Astrocyte of the spinal cord (primary cell): ENCODE data around the gene S100Z.
A peak's percentile ranks its signal among the peaks of the same experiment; 100 is the strongest.

Experiments used
- DNase-seq: peaks from one replicate; pipeline ENCODE4 v3.0.0; 2011; ENCODE audit warnings: low read depth, low spot score
- H3K4me3 ChIP-seq: 2 replicates; pipeline ENCODE4 v1.5.1; 2011; ENCODE audit warnings: low read depth, mild to moderate bottlenecking, low read length, moderate library complexity
- in situ Hi-C: cut with HindIII; loops from 2 replicates; pipeline ENCODE4 v1.10.0; 2017; ENCODE audit warnings: low sequenced_read_pairs
- TF ChIP-seq, protein P1 (sequence below): IDR thresholded peaks from 2 replicates; pipeline ENCODE4 v1.5.1; 2012; ENCODE audit warnings: low read depth, mild to moderate bottlenecking, low read length, inconsistent platforms

The S100Z gene

DNA sequence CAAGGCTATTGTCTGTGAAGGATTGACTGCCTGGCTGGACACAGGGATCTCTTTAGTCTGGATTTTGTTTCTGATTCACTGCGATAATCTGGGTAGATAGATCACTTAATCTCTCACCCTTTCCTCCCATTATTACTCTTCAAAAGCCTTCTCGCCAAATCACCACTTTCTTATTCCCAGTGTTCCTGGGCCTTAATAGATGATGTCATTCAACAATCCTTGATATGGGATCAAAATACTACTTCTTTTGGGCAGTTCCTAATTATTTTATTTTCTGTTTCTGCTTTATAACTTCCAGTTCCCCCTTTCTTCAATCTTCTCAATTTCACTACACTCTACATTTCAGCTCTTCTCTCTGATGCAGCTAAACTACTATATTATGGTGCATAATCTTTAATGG, 96.3 kb downstream of the S100Z start:
- no peak for DNase-seq
- TF ChIP-seq, protein P1, sequence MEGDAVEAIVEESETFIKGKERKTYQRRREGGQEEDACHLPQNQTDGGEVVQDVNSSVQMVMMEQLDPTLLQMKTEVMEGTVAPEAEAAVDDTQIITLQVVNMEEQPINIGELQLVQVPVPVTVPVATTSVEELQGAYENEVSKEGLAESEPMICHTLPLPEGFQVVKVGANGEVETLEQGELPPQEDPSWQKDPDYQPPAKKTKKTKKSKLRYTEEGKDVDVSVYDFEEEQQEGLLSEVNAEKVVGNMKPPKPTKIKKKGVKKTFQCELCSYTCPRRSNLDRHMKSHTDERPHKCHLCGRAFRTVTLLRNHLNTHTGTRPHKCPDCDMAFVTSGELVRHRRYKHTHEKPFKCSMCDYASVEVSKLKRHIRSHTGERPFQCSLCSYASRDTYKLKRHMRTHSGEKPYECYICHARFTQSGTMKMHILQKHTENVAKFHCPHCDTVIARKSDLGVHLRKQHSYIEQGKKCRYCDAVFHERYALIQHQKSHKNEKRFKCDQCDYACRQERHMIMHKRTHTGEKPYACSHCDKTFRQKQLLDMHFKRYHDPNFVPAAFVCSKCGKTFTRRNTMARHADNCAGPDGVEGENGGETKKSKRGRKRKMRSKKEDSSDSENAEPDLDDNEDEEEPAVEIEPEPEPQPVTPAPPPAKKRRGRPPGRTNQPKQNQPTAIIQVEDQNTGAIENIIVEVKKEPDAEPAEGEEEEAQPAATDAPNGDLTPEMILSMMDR: no peak
- in situ Hi-C loops: no loop called here

DNA sequence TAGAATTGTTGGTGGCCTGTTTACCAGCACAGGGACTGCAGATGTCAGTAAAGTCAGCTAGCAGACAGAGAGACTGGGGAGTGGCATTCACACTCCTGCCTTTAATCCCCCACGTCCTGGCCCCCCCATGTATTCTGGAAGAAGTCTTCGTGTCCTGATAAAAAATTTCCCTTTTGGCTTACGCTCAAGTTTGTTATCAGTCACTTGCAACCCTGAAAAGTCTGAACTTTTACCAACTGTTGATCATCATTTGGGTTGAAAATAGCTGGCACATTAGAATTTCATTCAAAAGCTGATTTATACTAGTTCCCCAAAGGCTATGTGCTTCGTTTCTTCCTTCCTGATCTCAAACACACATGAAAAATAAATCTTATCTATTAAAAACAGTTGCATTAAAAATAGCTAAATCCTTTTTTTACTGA, 97.3 kb downstream of the S100Z start:
- DNase-seq: no peak
- in situ Hi-C loops: no loop called here
- TF ChIP-seq, protein P1: no peak
- no peak overlapping the region for H3K4me3 ChIP-seq

More for the DNA sequence above, 96.3 kb downstream of the S100Z start:
- no peak overlapping the region for H3K4me3 ChIP-seq

DNA sequence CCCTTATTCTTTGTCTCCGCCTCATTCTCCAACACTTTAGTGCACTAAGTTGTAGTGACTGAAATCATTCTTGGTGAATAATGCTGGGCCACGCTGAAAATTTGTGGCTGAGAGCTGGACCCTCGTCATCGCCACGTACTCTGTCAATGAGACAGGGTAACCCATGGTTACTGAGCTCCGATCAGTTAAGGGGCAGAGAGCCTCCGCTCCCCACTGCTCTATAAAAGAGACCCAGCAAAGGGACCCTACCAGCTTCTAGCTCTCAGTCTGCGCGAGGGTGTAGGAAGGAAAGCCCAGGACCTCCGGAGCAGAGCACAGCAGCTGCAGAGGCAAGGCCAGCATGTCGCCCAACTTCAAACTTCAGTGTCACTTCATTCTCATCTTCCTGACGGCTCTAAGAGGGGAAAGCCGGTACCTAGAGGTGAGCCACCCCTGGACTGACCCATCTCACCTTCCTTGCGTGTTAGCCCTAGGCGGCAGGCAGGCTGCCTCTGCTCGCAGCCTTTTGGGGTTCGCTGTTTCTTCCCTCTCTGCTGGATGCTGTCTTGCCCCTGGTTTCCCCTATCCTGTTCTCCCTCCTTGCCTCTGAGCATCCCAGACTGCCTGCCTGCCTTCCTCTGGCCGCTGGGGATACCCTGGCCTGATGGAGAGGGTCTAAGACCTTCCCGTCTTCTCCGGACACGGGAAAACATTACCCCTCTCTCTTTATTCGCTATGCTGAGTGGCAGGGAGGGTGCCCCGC, 103.2 kb downstream of the S100Z start, which contains the start of gene CRHBP:
CRHBP (plus strand) TSS at position 251 of the 742 bp plus-strand sequence; CDS start at position 341, 90 bp downstream.
- TF ChIP-seq, protein P1: no peak
- no peak for DNase-seq
- in situ Hi-C loops: no loop called here
- peak within 1 kb of the TSS; percentile 51 for H3K4me3 ChIP-seq

DNA sequence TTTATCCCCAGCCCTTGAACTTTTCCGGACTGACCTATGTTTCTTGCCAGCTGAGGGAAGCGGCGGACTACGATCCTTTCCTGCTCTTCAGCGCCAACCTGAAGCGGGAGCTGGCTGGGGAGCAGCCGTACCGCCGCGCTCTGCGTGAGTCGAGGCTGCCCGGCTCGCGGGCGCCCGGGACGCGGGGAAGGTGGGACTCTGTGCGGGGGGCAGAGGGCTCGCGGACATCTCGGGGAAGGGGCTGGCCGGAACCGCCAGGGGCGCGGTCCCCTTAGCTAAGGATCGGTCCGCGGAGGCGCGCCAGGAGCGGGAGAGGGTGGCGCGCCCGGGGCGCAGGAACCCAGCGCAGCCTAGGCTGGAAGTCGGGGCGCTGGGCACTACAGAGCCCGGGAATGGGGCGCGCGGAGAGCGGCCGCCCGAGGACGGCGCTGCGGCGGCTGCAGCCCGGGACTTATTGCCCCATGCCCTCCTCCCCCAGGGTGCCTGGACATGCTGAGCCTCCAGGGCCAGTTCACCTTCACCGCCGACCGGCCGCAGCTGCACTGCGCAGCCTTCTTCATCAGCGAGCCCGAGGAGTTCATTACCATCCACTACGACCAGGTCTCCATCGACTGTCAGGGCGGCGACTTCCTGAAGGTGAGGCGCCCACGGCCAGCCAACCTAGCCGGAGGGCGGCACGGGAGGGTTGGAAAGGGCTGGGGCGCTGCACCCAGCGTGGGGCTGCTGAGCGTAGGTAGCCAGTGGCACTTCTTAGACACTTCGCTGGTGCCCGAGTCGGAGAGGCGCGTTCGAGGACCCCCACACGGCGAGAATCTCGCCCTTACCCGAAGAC, 104.0 kb downstream of the S100Z start:
- TF ChIP-seq, protein P1: no peak
- peak overlapping the region; percentile 51 for H3K4me3 ChIP-seq
- in situ Hi-C loops: no loop called here
- DNase-seq: peak; percentile 58

DNA sequence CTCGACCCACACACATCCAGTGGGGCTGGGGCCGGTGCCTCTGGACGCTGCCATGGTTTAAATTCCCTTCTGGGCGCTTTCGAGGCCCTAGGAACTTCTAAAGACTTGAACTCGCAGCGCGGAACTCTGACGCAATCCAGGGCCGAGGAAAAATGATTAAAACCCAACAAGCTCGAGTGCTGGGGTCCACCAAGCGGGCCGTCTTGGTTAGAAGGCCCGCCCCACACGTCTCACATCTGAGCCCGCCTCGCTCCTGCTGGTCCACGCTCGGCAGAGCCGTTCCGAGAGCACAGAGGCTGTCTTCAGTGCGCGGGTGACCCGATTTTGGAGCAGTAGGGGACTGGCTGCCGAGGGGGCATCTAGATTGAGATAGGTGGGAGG, 104.6 kb downstream of the S100Z start:
- in situ Hi-C loops: no loop called here
- H3K4me3 ChIP-seq: peak overlapping the region; percentile 51

DNA sequence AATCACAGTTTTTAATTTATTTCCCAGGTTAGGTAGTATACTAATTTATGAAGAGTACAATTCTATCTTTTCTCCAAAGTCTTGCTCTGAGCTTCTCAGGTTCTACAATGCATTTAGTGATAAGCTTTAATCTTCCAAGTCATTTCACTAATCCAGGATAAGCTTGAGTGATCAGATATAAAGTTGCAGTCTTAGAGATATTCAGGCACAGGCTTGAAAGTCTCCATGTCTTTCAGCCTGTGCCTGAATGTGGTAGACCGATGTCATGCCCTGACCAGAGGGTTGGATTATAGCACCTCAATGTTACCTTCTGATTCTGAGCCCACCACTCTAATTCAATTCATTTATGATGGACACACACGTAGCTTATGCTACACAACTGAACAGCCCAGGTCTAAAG, 106.2 kb downstream of the S100Z start:
- no peak overlapping the region for H3K4me3 ChIP-seq
- in situ Hi-C loops: no loop called here
- no peak for DNase-seq
- TF ChIP-seq, protein P1: no peak

More for the DNA sequence above, 104.6 kb downstream of the S100Z start:
- TF ChIP-seq, protein P1: no peak
- DNase-seq: no peak
